Measurements from ENCODE around the gene ZFYVE16.
"Not testable (repeated sequence)": the region's sequence is repeated elsewhere in the genome, so short reads cannot be mapped to it uniquely, and the experiment has no call there.

ZFYVE16 gene

DNA sequence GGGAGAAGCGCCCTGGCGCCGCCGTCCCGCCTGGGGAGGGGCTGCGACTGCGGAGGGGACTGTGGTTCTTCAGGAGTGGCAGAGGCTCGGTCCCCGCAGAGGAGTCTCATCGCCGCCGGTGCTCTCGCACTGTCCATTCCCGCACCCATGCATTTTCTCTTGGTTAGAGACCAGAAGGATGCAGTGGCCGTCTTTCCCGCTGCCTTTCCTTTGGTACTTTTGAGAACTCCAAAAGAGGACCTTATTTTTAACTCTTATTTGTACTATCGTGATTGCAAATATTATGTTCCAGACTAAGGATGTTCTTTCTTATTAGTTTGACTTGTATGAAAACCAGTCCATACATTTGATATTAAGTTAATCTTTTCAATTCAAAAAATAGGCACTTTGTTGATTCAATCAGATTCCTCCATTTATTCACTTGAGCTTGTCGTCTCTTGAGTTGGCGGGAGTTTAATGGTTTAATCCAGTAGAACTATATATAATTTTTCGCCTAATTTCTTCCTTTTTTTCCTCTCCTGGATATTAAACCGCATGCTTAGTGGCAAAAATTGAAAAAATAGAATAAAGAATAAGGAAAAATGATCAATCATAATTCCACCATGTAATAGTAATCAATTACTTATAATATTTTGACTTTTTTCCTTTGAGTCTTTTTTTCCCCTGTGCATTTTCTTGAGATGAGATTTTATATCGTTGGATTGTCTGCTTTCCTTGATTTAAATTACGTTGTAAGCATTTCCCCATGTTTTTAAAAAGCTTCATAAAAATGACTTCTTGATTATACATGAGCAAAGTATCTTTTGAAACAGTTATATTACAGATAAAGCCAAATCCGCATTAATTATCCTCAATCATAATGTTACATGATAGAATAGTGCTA is 861 bp downstream of the ZFYVE16 start:
- no peak for DNase-seq (ENCODE audit: low read depth, low spot score)
- H3K27ac ChIP-seq, result peak overlapping the region; percentile 91

- DNase-seq (ENCODE audit: low read depth, low spot score), result no peak
- H3K27ac ChIP-seq, result no peak overlapping the region
Observed at GRCh38 chr5:80409367-80409966, 1.6 kb downstream of the ZFYVE16 start.

GRCh38 chr5:80411589-80412219 is 3.8 kb downstream of the ZFYVE16 start:
- H3K27ac ChIP-seq, result no peak overlapping the region
- DNase-seq (ENCODE audit: low read depth, low spot score), result no peak

DNA sequence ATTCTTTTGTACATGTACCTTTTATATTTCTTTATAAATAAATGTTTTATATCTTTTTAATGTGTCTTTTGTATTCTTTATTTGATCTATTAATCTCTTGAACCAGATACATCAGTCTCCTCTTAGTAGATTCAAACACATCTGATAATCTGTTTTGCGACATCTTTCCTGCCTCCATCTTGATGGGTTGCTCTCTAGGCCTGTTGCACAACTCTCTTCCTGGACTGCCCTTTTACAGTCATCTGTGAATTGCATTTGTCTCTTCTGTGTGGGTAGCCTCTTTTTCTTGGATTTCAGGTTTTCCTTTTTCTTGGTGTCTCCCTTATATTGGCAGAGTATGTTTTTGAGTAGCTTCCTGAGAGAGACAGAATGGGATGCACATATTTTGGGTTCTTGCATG is 6.2 kb downstream of the ZFYVE16 start:
- no peak overlapping the region for H3K27ac ChIP-seq
- DNase-seq (ENCODE audit: low read depth, low spot score), result no peak

DNA sequence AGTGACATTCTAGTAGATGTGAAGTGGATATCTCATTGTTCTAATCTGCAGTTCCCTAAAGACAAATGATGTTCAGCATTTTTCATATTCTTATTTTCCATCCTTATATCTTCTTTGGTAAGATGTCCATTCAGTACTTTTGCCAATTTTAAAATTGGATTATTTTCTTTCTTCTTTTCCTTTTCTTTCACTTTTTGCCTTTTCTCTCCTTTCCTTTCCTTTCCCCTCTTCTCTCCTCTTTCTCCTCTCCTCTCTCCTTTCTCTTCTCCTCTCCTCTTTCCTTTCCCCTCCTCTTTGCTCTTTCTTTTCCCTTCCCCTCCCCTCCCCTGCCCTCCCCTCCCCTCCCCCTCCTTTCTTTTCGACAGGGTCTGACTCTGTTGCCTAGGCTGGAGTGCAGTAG is 10.1 kb downstream of the ZFYVE16 start:
- no peak overlapping the region for H3K27ac ChIP-seq
- no peak for DNase-seq (ENCODE audit: low read depth, low spot score)

DNA sequence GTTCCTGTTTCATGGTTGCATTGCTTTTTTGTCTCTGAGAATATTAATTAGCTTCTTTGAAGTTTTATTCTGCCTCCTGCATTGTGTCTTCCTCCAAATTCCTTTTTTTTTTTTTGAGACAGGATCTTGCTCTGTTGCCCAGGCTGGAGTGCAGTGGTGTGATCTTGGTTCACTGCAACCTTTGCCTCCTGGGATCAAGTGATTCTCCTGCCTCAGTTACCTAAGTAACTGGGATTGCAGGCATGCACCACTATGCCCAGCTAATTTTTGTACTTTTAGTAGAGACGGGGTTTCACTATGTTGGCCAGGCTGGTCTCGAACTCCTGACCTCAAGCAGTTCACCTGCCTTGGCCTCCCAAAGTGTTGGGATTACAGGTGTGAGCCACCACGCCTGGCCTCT is 16.5 kb downstream of the ZFYVE16 start:
- H3K27ac ChIP-seq; DNase-seq (ENCODE audit: low read depth, low spot score): not testable (repeated sequence)

DNA sequence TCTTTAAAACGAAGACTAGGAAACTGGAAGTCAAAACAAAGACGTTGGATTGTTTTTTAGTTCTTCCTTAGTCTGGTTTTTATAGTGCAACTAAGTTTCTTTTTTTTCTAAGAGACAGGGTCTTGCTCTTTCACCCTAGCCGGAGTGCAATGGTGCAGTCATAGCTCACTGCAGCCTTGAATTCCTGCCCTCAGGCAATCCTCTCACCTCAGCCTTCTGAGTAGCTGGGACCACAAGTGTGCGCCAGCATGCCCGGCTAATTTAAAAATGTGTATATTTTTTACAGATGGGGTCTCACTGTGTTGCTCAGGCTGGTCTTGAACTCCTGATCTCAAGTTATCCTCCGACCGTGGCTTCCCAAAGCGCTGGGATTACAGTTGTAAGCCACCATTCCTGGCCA is 27.6 kb downstream of the ZFYVE16 start:
- DNase-seq (ENCODE audit: low read depth, low spot score), result no peak
- H3K27ac ChIP-seq, result no peak overlapping the region

GRCh38 chr5:80437326-80437725 is 29.5 kb downstream of the ZFYVE16 start:
- H3K27ac ChIP-seq, result no peak overlapping the region

DNA sequence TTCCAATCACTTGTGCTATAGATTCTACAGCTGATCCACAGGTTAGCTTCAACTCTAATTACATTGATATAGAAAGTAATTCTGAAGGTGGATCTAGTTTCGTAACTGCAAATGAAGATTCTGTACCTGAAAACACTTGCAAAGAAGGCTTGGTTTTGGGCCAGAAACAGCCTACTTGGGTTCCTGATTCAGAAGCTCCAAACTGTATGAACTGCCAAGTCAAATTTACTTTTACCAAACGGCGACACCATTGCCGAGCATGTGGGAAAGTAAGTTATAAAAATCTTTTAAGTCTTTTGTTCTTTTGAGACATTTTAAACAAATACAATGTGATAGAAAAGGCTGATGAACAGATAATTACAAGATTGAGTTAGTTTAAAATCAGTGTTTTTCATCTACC is 30.9 kb downstream of the ZFYVE16 start:
- DNase-seq (ENCODE audit: low read depth, low spot score), result no peak
- no peak overlapping the region for H3K27ac ChIP-seq

More at GRCh38 chr5:80437326-80437725, 29.5 kb downstream of the ZFYVE16 start:
- DNase-seq (ENCODE audit: low read depth, low spot score), result no peak

- no peak for DNase-seq (ENCODE audit: low read depth, low spot score)
- H3K27ac ChIP-seq, result no peak overlapping the region
Observed at GRCh38 chr5:80439213-80439612, 31.3 kb downstream of the ZFYVE16 start.

GRCh38 chr5:80442742-80443141 is 34.9 kb downstream of the ZFYVE16 start:
- H3K27ac ChIP-seq, result no peak overlapping the region
- no peak for DNase-seq (ENCODE audit: low read depth, low spot score)

- DNase-seq (ENCODE audit: low read depth, low spot score), result no peak
- no peak overlapping the region for H3K27ac ChIP-seq
Observed at GRCh38 chr5:80453366-80453765, 45.5 kb downstream of the ZFYVE16 start.

- no peak for DNase-seq (ENCODE audit: low read depth, low spot score)
Observed at GRCh38 chr5:80463269-80463668, 55.4 kb downstream of the ZFYVE16 start.

DNA sequence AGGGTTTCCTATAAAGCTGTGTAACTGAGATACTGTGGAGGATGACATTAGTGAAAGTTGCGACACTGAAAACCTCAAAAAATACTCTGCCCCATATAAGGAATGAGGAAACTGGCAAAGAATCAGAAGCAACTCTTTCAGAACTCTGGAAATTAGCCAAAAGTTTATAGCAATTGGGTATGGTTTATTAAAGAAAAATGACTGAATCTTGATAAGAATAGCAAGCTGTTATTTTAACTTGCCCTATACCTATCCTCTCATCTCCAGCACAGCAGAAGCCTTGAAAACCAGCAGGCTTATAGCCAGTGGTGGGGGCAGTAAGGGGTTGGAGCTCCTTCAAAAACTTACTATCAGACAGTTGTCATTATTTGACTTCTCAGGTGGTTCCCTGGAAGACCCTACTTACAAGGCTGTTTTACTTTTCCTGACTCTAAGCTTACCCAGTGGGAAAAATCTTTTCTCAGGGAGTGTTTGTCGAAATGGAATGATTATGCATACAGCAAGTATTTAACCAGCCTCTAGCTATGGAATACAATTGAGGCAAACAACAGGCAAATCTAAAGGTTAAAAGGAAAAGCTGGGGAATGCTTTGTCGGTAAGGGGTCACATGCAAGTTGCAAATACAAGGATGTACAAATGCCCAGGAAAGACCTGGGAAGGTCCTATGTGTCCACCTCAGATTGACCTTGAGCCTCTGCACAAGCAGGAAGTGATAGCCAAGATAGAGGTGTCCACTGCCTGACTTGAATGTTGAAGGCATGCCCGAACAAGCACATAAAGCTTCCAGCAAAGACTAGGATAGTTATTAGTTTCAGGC is 59.0 kb downstream of the ZFYVE16 start:
- H3K27ac ChIP-seq, result peak overlapping the region; percentile 86
- DNase-seq (ENCODE audit: low read depth, low spot score), result no peak

More at GRCh38 chr5:80463269-80463668, 55.4 kb downstream of the ZFYVE16 start:
- H3K27ac ChIP-seq, result no peak overlapping the region

- no peak for DNase-seq (ENCODE audit: low read depth, low spot score)
- peak overlapping the region; percentile 86 for H3K27ac ChIP-seq
Observed at GRCh38 chr5:80468131-80468530, 60.3 kb downstream of the ZFYVE16 start.

- not testable (repeated sequence) for H3K27ac ChIP-seq; DNase-seq (ENCODE audit: low read depth, low spot score)
Observed at GRCh38 chr5:80470631-80471030, 62.8 kb downstream of the ZFYVE16 start.

GRCh38 chr5:80474929-80475328 is 67.1 kb downstream of the ZFYVE16 start:
- no peak for DNase-seq (ENCODE audit: low read depth, low spot score)
- no peak overlapping the region for H3K27ac ChIP-seq

DNA sequence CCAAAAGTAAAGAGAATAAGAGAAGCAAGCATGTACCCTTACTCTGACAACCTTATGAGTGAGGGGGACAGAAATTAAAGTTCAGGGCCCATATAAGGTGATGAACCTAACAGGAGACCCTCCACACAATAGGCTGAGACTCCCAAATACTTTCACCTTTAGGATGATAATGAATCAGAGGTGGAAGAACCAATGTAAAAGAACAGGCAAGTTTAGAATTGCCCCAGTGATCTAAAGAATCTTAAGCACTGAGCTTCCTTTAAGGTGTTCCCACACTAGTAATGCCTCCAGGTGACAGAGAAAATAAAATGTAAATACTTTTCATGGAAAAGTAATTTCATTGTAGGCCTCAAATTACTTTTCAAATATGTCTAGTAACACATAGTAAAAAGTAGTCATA is 71.8 kb downstream of the ZFYVE16 start:
- DNase-seq (ENCODE audit: low read depth, low spot score), result no peak
- peak overlapping the region; percentile 69 for H3K27ac ChIP-seq

DNA sequence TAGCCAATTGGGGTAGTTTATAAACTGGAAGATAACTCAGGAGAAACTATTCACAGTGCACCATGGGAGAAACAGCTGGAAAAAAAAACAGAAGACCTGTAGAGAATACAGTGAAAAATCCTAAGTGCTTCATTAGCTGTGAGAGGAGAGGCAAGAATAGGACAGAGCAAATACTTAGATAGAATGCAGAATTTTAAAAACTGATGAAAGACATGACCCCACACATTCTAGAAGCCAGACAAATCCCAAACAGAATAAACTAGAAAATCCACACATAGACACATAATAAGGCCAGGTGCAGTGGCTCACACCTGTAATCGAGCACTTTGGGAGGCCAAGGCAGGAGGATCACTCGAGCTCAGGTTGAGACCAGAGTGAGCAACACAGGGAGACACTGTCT is 72.5 kb downstream of the ZFYVE16 start:
- no peak for DNase-seq (ENCODE audit: low read depth, low spot score)
- H3K27ac ChIP-seq, result peak overlapping the region; percentile 69
